Left cardiac atrium (tissue), 2 donors: ENCODE results near the gene TNS2. TPM values are rescaled to one million over a fixed set of nuclear protein-coding genes. Genes with fewer than 3 reads are reported as not detected.

ENCODE experiments used
- microRNA-seq, 2 donors: library from miRNA; unstranded; fragments of <30 nt; microRNA quantifications; one replicate each; pipeline ENCODE4 v1.2.0, GENCODE V29; 2020
- total RNA-seq, 2 donors: library from RNA; stranded (reverse); fragmentation: NEBNext Ultra II Directional; extraction: Animal tissue kit (Norgen Biotek cat#: 25700); gene quantifications; one replicate each; pipeline ENCODE4 v1.2.1, GENCODE V29; 2021
- donor health status: DM: no; HTN: yes; CAD: no; lungs with severe emphysema.
- donor health status: DM: yes; HTN: yes; CAD: no.

Gene TNS2
- total RNA-seq, 2 donors from 2014 or later = 108 to 122 TPM

Small RNA genes lying within 50 kb of the gene (microRNA-seq; reads per million reads assigned to microRNA genes)
- gene MIR6757 = 0.40 to 0.54 reads per million in 2 donors

Other genes with a start within 250 kb of the TNS2 start
- gene KRT4, start 235.9 kb upstream of the TNS2 start, total RNA-seq = not detected
- gene KRT79, start 215.8 kb upstream of the TNS2 start, total RNA-seq = under 1 TPM; 0.16 to 0.77 TPM
- not detected for gene KRT78, start 201.1 kb upstream of the TNS2 start, total RNA-seq
- 100 to 1,000 TPM; 194 to 233 TPM for gene KRT8, start 145.0 kb upstream of the TNS2 start, total RNA-seq
- gene KRT18, start 100.9 kb upstream of the TNS2 start, total RNA-seq = 10 to 100 TPM; 37.0 to 53.3 TPM
- 100 to 1,000 TPM; 332 to 341 TPM for gene EIF4B, start 43.6 kb upstream of the TNS2 start, total RNA-seq
- gene SPRYD3, start 29.3 kb downstream of the TNS2 start, total RNA-seq = 10 to 100 TPM; 34.3 to 51.3 TPM
- gene IGFBP6, start 47.6 kb downstream of the TNS2 start, total RNA-seq = 100 to 1,000 TPM; 134 to 139 TPM
- not detected for gene SOAT2, start 53.4 kb downstream of the TNS2 start, total RNA-seq
- gene ZNF740, start 130.7 kb downstream of the TNS2 start, total RNA-seq = 10 to 100 TPM; 19.0 to 20.0 TPM
- gene CSAD, start 130.9 kb downstream of the TNS2 start, total RNA-seq = 10 to 100 TPM; 16.8 to 19.7 TPM
- gene ITGB7, start 157.2 kb downstream of the TNS2 start, total RNA-seq = 1 to 10 TPM in 1 of 2 donors, under 1 TPM in 1; 0.81 to 2.1 TPM
- 10 to 100 TPM; 13.5 to 24.1 TPM for gene RARG, start 182.1 kb downstream of the TNS2 start, total RNA-seq
- gene ESPL1, start 218.2 kb downstream of the TNS2 start, total RNA-seq = 1 to 10 TPM in 1 of 2 donors, under 1 TPM in 1; 0.58 to 1.3 TPM
- 100 to 1,000 TPM; 345 to 377 TPM for gene PFDN5, start 245.5 kb downstream of the TNS2 start, total RNA-seq
- 10 to 100 TPM; 35.0 to 37.0 TPM for gene MYG1, start 249.6 kb downstream of the TNS2 start, total RNA-seq